Esophagus muscularis mucosa (tissue), 4 donors: Measurements from ENCODE around the gene USE1. TPM values are rescaled to one million over a fixed set of nuclear protein-coding genes. Genes with fewer than 3 reads are reported as not detected.

ENCODE experiments used
- DNase-seq: peaks from one replicate; pipeline ENCODE4 v3.0.0-alpha.2; 2017; ENCODE audit errors: extremely low spot score
- H3K27ac ChIP-seq, 4 donors: fragments of 200-600 bp; sonication (generic); replicated peaks in 1 of 4; 1 replicate in 3 of 4; 2 replicates in 1 of 4; pipeline ENCODE4 v1.5.1; 2016 to 2019; ENCODE audit warnings: mild to moderate bottlenecking in 1 of 4
- H3K27me3 ChIP-seq, 4 donors: fragments of 200-600 bp; sonication (generic); one replicate each; pipeline versions ENCODE4 v1.5.1 to v1.6.0; 2016 to 2019
- H3K36me3 ChIP-seq, 4 donors: fragments of 200-600 bp; sonication (generic); one replicate each; pipeline ENCODE4 v1.5.1; 2016 to 2019
- H3K4me1 ChIP-seq, 4 donors: fragments of 200-600 bp; sonication (generic); one replicate each; pipeline ENCODE4 v1.5.1; 2016 to 2019
- H3K4me3 ChIP-seq, 4 donors: fragments of 200-600 bp; sonication (generic); 1 replicate in 2 of 4; 2 replicates in 2 of 4; pipeline ENCODE4 v1.5.1; 2016 to 2019; ENCODE audit warnings: mild to moderate bottlenecking in 4 of 4, moderate library complexity in 1 of 4
- H3K9me3 ChIP-seq, 4 donors: fragments of 200-600 bp; sonication (generic); 1 replicate in 3 of 4; 2 replicates in 1 of 4; pipeline ENCODE4 v1.5.1; 2016 to 2019
- EP300 ChIP-seq: sonication (generic); formaldehyde crosslinking; IDR thresholded peaks from one replicate; pipeline ENCODE4 v1.6.1; 2017; ENCODE audit warnings: antibody characterized with exemption
- POLR2A ChIP-seq: fragments of 450-650 bp; IDR thresholded peaks from one replicate; pipeline ENCODE4 v1.6.1; 2017; ENCODE audit warnings: antibody characterized with exemption, moderate library complexity, mild to moderate bottlenecking, low read depth
- POLR2AphosphoS5 ChIP-seq, 2 donors: sonication (generic); formaldehyde crosslinking; IDR thresholded peaks; one replicate each; pipeline ENCODE4 v1.6.1; 2017; ENCODE audit warnings: antibody characterized with exemption in 2 of 2
- WGBS: methylation state at CpG from one replicate; pipeline ENCODE4 v1.1.5; 2018; 5-methylcytosine and 5-hydroxymethylcytosine counted together
- intact Hi-C: fragments of 100-400 bp; cut with DNase I; formaldehyde crosslinking; loops from one replicate; pipeline ENCODE4 v1.15.1; 2023
- total RNA-seq, 4 donors: library from RNA; depleted of rRNA; stranded (reverse); fragments of >200 nt; gene quantifications; one replicate each; pipeline versions ENCODE4 v1.1.0 to v1.2.1, GENCODE V29; 2016
- TF ChIP-seq, protein P1 (sequence below), 3 experiments: fragments of 200-600 bp in 2 of 3; fragments of 450-650 bp in 1 of 3; sonication (generic) in 2 of 3; IDR thresholded peaks; one replicate each; pipeline ENCODE4 v1.5.1; 2017 to 2019; ENCODE audit warnings: antibody characterized with exemption in 3 of 3, mild to moderate bottlenecking in 2 of 3, moderate library complexity in 1 of 3

The USE1 gene
- total RNA-seq, 4 donors from 2014 or later, result 20.7 to 26.2 (median 21.3) TPM

DNA sequence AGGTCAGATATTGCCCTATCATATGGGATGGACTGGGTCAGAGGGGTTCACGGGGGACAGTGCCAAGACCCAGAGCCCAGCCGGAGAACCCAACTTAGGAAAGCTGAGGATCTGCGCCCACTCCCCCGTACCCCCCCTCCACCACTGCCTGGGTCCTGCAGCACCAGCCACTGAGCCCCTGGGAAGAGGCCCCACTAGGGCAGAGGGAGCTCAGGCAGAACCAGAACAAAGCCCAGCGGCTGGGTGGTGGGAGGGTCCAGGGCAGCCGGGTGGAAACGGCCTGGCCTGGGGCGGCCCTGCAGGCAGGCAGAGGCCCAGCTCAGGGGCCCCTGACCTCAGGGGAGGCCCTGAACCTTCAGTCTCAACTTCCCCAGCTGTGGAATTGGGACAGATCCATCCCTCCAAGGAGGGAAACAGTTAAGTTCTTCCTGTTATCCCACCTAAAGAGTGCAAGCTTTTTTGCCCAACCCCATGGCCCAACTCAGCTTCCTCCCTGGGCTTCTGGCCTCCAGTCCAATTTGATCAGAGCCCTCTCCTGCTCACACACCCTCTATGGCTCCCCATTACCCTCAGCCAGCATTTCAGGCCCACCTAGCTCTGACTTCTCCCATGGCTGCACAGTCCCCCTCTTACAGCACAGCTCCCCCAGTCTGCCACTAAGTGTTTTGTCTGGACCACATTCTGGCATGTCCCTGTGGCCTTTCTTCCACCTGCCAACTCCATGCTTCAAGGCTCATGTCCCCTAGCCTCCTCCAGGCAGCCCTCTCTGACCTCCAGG is 27.5 kb downstream of the USE1 start:
- intact Hi-C loops, result no loop called here
- TF ChIP-seq POLR2A (no peak), POLR2AphosphoS5 (IDR thresholded peaks at IDR 0.05) (no peak), EP300 (no peak)
- TF ChIP-seq, protein P1, sequence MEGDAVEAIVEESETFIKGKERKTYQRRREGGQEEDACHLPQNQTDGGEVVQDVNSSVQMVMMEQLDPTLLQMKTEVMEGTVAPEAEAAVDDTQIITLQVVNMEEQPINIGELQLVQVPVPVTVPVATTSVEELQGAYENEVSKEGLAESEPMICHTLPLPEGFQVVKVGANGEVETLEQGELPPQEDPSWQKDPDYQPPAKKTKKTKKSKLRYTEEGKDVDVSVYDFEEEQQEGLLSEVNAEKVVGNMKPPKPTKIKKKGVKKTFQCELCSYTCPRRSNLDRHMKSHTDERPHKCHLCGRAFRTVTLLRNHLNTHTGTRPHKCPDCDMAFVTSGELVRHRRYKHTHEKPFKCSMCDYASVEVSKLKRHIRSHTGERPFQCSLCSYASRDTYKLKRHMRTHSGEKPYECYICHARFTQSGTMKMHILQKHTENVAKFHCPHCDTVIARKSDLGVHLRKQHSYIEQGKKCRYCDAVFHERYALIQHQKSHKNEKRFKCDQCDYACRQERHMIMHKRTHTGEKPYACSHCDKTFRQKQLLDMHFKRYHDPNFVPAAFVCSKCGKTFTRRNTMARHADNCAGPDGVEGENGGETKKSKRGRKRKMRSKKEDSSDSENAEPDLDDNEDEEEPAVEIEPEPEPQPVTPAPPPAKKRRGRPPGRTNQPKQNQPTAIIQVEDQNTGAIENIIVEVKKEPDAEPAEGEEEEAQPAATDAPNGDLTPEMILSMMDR (IDR thresholded peaks at IDR 0.05), result no peak
- peak overlapping the region in 3 of 4 donors; percentile 76 to 97 (median 92) for H3K4me3 ChIP-seq
- H3K36me3 ChIP-seq, result peaks cover 4 to 30% (median 25%) of the 10 kb centered on the region in 4 donors
- peaks cover 37 to 71% (median 51%) of the 10 kb centered on the region in 4 donors for H3K4me1 ChIP-seq
- H3K27me3 ChIP-seq, result no peaks in the 10 kb centered on the region
- no peaks in the 10 kb centered on the region for H3K9me3 ChIP-seq
- no peak for DNase-seq
- peak overlapping the region; percentile 82 to 90 (median 87) for H3K27ac ChIP-seq
- WGBS, result no CpG with 5 or more reads among the region's 8 CpGs

DNA sequence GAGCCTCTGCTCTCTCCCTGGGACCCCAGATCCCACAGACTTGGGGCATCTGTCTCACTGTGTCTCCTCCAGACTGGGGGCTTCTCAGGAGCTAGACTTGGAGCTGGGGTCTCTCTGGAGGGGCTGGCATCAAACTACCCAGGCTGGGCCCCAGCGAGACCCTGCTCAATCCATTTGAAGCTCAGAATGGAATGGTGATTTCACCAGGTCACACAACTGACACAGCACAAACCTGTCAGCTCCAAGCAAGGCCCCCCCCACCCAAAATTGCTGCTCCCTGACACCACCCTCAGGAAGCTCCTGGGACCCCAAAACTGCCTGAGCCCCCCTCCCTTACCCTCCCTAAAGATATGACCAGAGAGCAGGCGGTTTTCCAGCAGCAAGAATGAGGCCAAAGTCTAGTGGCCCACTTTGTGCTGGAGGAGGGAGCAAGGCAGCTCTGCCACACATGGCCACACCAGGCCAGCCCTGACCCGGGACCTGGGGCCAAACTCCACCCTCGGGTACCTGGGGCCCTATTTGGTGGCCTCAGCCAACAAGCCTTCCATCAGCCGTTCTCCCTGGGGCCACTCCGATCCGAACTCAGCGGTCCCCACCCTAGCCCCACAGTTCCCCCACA is 28.2 kb downstream of the USE1 start:
- no peak for TF ChIP-seq POLR2AphosphoS5 (IDR thresholded peaks at IDR 0.05)
- TF ChIP-seq, protein P1 (IDR thresholded peaks at IDR 0.05), result no peak
- TF ChIP-seq POLR2A, result no peak
- no peak for TF ChIP-seq EP300
- DNase-seq, result no peak
- 48% methylated on average over 6 of the region's 8 CpGs for WGBS
- Histone ChIP-seq H3K27me3 (no peaks in the 10 kb centered on the region), H3K4me1 (peaks cover 37 to 71% (median 53%) of the 10 kb centered on the region in 4 donors), H3K9me3 (no peaks in the 10 kb centered on the region), H3K27ac (peak overlapping the region; percentile 82 to 90 (median 87)), H3K4me3 (peak overlapping the region; percentile 76 to 97 (median 90)), H3K36me3 (peaks cover 2 to 24% (median 18%) of the 10 kb centered on the region in 4 donors)
- intact Hi-C loops, result no loop called here

DNA sequence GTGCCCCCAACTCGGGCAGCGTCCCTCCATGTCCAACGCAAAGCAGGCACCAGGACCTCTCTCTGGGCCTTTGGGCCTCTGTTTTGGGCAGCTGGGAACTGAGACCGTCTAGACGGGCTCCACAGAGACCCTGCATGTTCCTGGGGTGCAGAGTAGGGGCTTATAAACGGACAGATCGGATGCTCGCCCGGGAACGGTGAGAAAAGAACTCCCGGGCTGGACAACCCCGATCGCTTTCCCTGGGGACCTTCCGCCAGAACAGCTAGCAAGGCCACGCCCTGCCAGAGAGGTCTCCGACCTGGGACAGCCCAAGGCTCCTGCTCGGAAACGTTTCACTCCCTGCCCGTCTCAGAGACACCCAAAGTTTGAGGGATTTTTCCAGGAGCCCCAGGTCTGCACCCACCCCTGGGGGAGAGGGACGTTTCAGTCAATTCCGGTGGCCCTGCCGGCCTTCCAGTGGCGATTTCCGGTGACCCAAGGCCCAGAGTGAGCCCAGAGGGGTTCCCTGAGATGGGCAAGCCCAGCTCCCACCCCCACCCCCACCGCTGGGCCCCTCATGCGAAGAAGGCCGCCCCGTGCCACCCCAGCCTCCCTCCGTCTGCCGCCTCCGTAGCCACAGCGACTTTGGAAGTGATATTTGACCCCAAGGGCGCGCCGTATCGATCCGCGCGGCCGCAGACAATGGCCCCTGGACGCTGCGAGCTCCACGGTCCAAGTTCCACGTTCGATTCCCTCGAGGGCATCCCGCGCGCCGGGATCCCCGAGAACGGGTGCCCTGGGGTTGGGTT is 28.9 kb downstream of the USE1 start:
- Histone ChIP-seq H3K27me3 (no peaks in the 10 kb centered on the region), H3K4me1 (peaks cover 37 to 71% (median 53%) of the 10 kb centered on the region in 4 donors), H3K27ac (peak overlapping the region; percentile 82 to 90 (median 87)), H3K4me3 (peak overlapping the region; percentile 76 to 97 (median 90)), H3K36me3 (peaks cover 0 to 17% (median 12%) of the 10 kb centered on the region in 4 donors), H3K9me3 (no peaks in the 10 kb centered on the region)
- intact Hi-C loops, result no loop called here
- TF ChIP-seq EP300, result no peak
- TF ChIP-seq, protein P1 (IDR thresholded peaks at IDR 0.05), result no peak
- TF ChIP-seq POLR2AphosphoS5 (IDR thresholded peaks at IDR 0.05), result no peak
- no peak for TF ChIP-seq POLR2A
- 28% methylated on average over 11 of the region's 52 CpGs for whole genome bisulfite sequencing
- DNase-seq, result no peak

DNA sequence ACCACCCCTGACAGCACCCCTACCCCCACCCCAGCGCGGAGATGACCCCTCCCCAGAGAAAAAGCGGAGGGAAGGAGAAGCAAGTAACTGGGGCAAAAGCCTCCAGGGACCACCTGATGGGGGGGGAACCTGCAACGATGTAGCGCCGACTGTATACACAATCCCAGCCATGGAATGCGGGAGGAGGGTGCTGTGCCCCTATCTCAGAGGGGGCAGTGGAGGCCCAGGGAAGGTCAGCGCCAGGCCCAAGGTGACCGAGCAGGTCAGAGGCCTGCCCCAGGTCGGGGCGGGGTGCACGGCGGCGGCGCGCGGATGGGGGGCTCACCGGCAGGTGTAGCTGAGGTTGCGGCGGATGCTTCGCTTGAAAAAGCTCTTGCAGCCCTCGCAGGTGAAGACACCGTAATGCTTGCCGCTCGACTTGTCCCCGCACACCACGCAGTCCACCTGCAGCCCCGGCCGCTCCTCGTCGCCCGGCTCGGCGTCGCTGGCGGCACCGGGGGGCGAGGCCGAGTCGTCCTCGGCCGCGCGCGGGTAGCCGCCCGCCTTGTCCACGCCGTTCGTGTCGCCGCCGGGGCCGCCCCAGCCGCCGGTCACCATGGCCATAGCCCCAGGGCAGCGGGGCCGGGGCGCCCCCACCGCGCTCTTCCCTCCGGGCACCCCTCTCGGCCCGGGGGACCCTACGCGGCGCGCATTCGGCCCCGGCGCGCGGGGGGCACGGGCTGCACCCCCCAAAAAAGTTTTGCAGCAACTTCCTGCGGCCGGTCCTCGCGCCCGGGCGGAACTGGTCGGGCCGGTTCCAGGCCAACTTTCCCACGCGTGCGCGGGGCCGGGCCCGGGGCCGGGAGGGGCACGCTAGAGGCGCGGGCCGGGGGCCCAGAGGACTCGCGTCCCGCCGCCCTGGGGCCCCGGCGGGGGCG is 29.7 kb downstream of the USE1 start:
- H3K36me3 ChIP-seq, result peaks cover 0 to 11% (median 8%) of the 10 kb centered on the region in 4 donors
- no peaks in the 10 kb centered on the region for H3K27me3 ChIP-seq
- H3K9me3 ChIP-seq, result no peaks in the 10 kb centered on the region
- intact Hi-C loops, result no loop called here
- TF ChIP-seq, protein P1 (IDR thresholded peaks at IDR 0.05), result no peak
- TF ChIP-seq POLR2AphosphoS5 (IDR thresholded peaks at IDR 0.05), result no peak
- TF ChIP-seq POLR2A, result no peak
- no peak for TF ChIP-seq EP300
- DNase-seq, result no peak
- peak overlapping the region; percentile 82 to 90 (median 87) for H3K27ac ChIP-seq
- peaks cover 37 to 67% (median 53%) of the 10 kb centered on the region in 4 donors for H3K4me1 ChIP-seq
- H3K4me3 ChIP-seq, result peak overlapping the region; percentile 76 to 97 (median 90)
- 3% methylated on average over 14 of the region's 100 CpGs for WGBS
